ENCODE data around the gene IRF4. TPM values are rescaled to one million over a fixed set of nuclear protein-coding genes. Genes with fewer than 3 reads are reported as not detected.

Gene IRF4
- total RNA-seq, 1 donor from 2014 or later: 1.3 TPM

DNA sequence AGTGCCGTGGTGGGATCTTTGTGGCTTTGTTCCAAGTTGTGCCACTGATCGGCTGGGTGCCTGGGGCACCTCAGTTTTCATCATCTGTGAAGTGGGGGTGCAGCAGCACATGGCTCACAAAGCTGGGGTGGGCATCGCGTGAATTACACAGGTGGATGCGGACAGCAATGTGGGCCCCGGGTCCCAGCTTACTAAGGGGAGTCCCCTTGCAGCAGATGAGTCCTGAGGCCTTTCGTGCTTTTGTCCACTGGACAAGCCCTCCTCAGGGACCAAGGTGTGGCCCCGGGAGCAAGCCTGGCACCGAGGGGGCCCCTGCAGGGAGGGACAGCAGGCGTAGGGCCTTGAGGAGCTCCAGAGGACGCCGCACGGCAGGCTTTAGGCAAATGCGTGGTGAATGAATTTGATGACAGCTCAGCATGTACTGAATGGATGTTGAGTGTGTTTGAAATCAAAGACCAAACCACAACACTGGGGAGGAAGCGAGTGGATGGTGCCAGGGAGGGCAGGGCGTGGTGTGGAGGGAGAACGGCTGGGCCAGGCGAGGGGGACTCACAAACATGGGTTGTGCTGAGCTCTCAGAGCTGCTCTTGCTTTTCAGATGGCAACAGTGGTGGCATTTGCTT lies 53.2 kb downstream of the IRF4 start:
- H3K9me3 ChIP-seq: no peaks in the 10 kb centered on the region
- H3K4me1 ChIP-seq: no peaks in the 10 kb centered on the region
- intact Hi-C loops (cut with DNase I): no loop called here
- H3K27ac ChIP-seq: no peak overlapping the region
- H3K27me3 ChIP-seq: no peaks in the 10 kb centered on the region
- H3K36me3 ChIP-seq: no peaks in the 10 kb centered on the region
- no peak for DNase-seq (ENCODE audit: low spot score in 2 of 2)
- TF ChIP-seq, protein P1, sequence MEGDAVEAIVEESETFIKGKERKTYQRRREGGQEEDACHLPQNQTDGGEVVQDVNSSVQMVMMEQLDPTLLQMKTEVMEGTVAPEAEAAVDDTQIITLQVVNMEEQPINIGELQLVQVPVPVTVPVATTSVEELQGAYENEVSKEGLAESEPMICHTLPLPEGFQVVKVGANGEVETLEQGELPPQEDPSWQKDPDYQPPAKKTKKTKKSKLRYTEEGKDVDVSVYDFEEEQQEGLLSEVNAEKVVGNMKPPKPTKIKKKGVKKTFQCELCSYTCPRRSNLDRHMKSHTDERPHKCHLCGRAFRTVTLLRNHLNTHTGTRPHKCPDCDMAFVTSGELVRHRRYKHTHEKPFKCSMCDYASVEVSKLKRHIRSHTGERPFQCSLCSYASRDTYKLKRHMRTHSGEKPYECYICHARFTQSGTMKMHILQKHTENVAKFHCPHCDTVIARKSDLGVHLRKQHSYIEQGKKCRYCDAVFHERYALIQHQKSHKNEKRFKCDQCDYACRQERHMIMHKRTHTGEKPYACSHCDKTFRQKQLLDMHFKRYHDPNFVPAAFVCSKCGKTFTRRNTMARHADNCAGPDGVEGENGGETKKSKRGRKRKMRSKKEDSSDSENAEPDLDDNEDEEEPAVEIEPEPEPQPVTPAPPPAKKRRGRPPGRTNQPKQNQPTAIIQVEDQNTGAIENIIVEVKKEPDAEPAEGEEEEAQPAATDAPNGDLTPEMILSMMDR (IDR thresholded peaks at IDR 0.05): no peak
- H3K4me3 ChIP-seq: no peak overlapping the region

DNA sequence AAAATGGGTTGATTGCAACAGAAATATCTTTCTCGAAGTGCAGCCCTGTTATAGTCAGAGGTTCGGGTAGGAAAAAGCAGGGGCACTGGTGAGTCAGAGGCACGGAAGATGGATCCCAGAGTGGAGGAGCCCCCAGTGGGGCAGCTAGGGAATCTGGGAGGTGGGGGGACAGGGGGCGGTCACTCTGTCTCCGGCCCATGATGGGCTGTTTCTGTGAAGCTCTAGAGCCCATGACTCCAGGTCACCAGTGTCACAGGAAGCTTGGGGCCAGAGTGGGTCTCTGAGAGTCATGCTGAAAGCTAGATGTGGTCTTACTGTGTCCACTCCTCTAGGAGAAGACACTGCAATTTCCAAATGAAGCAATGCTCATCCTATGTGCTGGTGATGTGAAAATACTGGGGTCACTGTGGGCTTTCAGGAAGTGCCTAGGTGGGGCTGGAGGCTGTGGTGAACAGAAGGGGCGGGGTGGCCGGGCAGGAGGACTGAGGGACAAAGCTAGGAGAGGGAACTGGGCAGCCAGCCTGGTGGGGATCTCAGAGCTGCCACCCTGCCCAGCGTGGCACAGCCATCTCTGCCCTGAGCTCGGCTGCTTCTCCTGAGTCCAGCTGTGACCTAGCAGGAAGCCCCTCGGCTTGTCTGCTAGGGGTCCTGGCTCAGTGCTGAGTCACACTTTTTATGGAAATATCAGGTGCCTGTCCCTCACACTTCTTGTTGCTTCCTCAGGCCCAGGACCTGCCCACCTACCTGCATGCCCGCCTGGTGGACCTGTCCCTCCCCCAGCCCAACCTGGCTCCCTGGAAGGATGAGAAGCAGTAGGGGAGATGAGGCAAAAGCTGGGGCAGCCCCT lies 54.2 kb downstream of the IRF4 start:
- intact Hi-C loops (cut with DNase I): no loop called here
- Histone ChIP-seq H3K36me3 (no peaks in the 10 kb centered on the region), H3K9me3 (no peaks in the 10 kb centered on the region), H3K4me3 (no peak overlapping the region), H3K27ac (no peak overlapping the region), H3K27me3 (no peaks in the 10 kb centered on the region), H3K4me1 (no peaks in the 10 kb centered on the region)
- DNase-seq (ENCODE audit: low spot score in 2 of 2): no peak
- TF ChIP-seq, protein P1 (IDR thresholded peaks at IDR 0.05): no peak

DNA sequence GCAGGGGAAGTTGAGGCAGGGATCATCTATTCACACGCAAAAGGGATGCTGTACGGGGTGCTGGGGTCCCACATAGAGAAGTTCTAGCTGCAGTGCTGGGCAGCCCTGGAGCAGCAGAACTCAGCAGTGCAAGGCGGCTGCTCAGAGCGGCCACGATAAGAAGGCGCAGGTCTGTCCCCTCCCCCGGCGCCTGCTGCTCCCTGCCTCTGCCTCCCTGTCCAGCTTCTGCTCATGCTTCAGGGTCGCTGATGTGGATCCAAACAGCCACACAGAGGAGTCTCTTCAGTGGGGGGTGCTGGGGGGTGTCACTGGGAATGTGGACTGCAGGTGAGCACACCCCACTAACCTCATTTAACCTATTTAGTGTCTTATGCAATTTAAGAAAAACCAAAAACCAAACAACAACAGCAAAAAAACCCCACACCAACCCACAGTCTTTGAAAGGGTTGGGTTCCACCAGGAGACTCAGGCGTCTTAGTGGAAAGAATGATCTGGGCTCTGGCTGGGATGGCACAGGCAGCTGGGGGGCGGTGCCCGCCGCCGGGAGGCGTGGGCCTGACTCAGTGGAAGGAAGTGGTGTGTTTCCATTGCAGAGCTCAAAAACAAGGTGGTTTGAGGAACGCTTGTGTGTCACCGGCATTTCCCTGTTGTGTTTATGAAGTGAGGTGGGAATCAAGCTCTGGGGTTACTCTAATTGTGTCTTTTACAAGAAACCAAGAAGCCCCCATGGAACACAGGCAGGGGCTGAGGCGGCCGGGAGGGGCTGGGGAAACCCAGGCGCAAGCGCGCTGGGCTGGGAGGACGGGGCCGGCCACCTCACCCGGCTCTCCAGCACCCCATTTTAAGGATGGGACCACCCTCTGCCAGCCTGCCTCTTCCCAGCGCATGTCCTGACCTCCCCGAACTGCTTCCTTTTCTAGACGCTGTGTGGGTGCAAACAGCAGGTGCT lies 55.1 kb downstream of the IRF4 start:
- no peaks in the 10 kb centered on the region for H3K36me3 ChIP-seq
- H3K4me1 ChIP-seq: no peaks in the 10 kb centered on the region
- H3K4me3 ChIP-seq: no peak overlapping the region
- intact Hi-C loops (cut with DNase I): no loop called here
- TF ChIP-seq, protein P1 (IDR thresholded peaks at IDR 0.05): no peak
- no peak overlapping the region for H3K27ac ChIP-seq
- no peak for DNase-seq (ENCODE audit: low spot score in 2 of 2)
- H3K9me3 ChIP-seq: no peaks in the 10 kb centered on the region
- H3K27me3 ChIP-seq: no peaks in the 10 kb centered on the region

DNA sequence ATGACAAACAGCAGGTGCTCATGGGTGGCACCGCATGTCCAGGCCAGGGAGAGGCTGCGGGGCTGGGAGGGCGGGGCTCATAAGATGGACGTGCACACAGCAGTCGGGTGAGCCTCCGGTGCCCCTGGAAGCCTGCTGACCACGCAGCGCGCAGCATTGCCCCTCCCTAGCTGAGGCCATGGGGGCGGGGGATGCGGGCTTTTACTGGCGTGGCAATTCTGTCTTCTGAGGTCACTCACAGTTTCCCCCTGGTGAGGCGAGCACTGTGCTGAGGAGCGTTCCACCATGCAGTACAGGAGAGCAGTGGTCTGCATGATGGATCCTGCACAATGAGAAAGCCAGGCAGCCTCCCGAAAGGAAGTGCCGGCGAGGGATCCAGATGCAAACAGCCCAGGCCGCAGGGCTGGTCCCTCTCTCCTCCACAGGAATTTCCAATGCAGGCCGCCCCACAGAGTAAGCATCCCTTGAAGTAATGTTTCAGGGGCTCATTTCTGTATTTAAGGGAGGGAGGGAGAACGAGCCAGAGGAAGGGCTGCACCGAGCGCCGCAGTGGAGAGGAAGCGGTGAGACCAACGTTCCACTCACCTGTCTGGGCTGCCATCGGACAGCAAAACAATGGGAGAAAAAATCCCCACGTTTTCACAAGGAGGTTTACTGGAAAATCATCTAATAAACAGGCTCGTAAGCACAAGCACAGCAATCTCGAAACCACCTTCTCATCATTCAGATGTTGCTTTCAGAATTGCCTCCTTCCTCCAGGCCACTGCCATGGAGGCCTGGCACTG lies 56.0 kb downstream of the IRF4 start:
- Histone ChIP-seq H3K27ac (no peak overlapping the region), H3K9me3 (no peaks in the 10 kb centered on the region), H3K27me3 (no peaks in the 10 kb centered on the region), H3K4me3 (no peak overlapping the region), H3K4me1 (no peaks in the 10 kb centered on the region), H3K36me3 (no peaks in the 10 kb centered on the region)
- TF ChIP-seq, protein P1 (IDR thresholded peaks at IDR 0.05): no peak
- no peak for DNase-seq (ENCODE audit: low spot score in 2 of 2)
- intact Hi-C loops (cut with DNase I): no loop called here
